KOPT-K1 (cell line): ENCODE measurements around the gene MBD5.

ENCODE experiments used
- H3K27ac ChIP-seq: fragments of 200-600 bp; sonication (generic); 2 replicates; pipeline ENCODE4 v1.5.1; 2016; ENCODE audit warnings: antibody characterized with exemption, mild to moderate bottlenecking, low read depth, low read length; ENCODE audit not compliant: poor library complexity, severe bottlenecking
- H3K36me3 ChIP-seq: fragments of 200-600 bp; sonication (generic); 2 replicates; pipeline ENCODE4 v1.5.1; 2017; ENCODE audit warnings: antibody characterized with exemption, mild to moderate bottlenecking, low read length, moderate library complexity; ENCODE audit not compliant: insufficient read depth
- H3K9me3 ChIP-seq: fragments of 200-600 bp; sonication (generic); 2 replicates; pipeline ENCODE4 v1.5.1; 2017; ENCODE audit warnings: antibody characterized with exemption, low read length, mild to moderate bottlenecking; ENCODE audit not compliant: insufficient read depth, poor library complexity, severe bottlenecking

The MBD5 gene

GRCh38 chr2:148201075-148202004, 180.4 kb downstream of the MBD5 start:
- no peaks in the 10 kb centered on the region for H3K36me3 ChIP-seq
- H3K9me3 ChIP-seq: peaks cover 10% of the 10 kb centered on the region
- no peak overlapping the region for H3K27ac ChIP-seq

DNA sequence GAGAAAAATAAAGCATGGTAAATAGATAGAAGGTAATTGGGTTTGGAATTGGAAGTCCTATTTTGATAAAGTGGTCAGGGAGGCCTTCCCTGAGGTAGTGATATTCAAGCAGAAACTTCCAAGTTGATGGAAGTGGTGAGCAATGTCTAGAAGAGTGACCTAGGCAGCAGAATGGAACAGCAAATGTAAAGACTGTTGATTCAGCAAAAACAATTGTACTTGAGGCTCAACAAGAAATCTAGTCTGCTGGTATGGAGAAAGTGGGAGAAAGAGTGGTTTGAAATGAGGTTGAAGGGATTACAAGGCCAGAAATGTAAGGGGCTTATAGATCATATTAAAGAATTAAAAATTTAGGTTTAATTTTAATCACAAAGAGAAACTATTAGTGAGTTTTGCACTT, 181.3 kb downstream of the MBD5 start:
- Histone ChIP-seq H3K9me3 (peaks cover 10% of the 10 kb centered on the region), H3K36me3 (no peaks in the 10 kb centered on the region), H3K27ac (no peak overlapping the region)

GRCh38 chr2:148207111-148207510, 186.2 kb downstream of the MBD5 start:
- Histone ChIP-seq H3K27ac (no peak overlapping the region), H3K36me3 (no peaks in the 10 kb centered on the region)

GRCh38 chr2:148209603-148210002, 188.7 kb downstream of the MBD5 start:
- Histone ChIP-seq H3K9me3 (no peaks in the 10 kb centered on the region), H3K36me3 (no peaks in the 10 kb centered on the region), H3K27ac (no peak overlapping the region)

More at GRCh38 chr2:148207111-148207510, 186.2 kb downstream of the MBD5 start:
- H3K9me3 ChIP-seq: no peaks in the 10 kb centered on the region

- H3K36me3 ChIP-seq: no peaks in the 10 kb centered on the region
- peaks cover 12% of the 10 kb centered on the region for H3K9me3 ChIP-seq
These were observed 197.6 kb downstream of the MBD5 start for GRCh38 chr2:148218326-148219075.

DNA sequence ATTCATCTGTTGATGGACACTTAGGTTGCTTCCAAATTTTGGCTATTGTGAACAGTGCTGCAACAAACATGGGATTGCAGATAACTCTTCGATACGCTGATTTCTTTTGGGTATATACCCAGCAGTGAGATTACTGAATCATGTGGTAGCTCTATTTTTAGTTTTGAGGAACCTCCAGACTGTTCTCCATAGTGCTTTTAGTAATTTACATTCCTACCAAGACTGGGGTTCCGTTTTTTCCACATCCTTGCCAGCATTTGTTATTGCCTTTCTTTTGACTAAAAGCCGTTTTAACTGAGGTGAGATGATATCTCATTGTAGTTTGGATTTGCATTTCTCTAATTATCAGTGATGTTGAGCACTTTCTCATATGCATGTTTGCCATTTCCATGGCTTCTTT, 200.3 kb downstream of the MBD5 start:
- H3K36me3 ChIP-seq: no peaks in the 10 kb centered on the region
- no peak overlapping the region for H3K27ac ChIP-seq
- peaks cover 12% of the 10 kb centered on the region for H3K9me3 ChIP-seq

More at GRCh38 chr2:148218326-148219075, 197.6 kb downstream of the MBD5 start:
- H3K27ac ChIP-seq: no peak overlapping the region

GRCh38 chr2:148221926-148222325, 201.0 kb downstream of the MBD5 start:
- Histone ChIP-seq H3K27ac (no peak overlapping the region), H3K9me3 (peaks cover 12% of the 10 kb centered on the region), H3K36me3 (no peaks in the 10 kb centered on the region)

GRCh38 chr2:148231858-148232257, 211.0 kb downstream of the MBD5 start:
- Histone ChIP-seq H3K9me3 (peaks cover 13% of the 10 kb centered on the region), H3K36me3 (peaks cover 12% of the 10 kb centered on the region; the same call in 1 of the 2 replicates), H3K27ac (no peak overlapping the region)

DNA sequence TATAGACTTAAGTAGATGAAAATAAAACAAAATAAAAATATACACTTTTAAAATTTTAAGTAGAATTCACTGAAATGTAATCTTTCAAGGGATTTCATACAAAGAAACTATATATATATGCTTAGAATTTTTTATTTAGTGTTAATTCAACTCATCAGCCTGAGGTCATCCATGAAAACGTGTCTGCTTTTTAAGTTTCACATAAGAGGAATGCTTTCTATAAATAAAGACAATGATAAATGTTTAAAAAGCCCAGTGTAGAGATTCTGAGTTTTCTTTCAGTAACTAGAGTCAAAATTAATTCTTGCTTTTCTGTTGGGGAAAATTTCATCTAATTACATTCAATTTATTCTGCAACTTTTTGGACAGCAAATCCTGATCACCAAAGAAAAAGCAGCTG, 213.3 kb downstream of the MBD5 start:
- peaks cover 16% of the 10 kb centered on the region; the same call in 1 of the 2 replicates for H3K36me3 ChIP-seq
- H3K27ac ChIP-seq: no peak overlapping the region
- peaks cover 19% of the 10 kb centered on the region for H3K9me3 ChIP-seq

GRCh38 chr2:148237911-148238310, 217.0 kb downstream of the MBD5 start:
- Histone ChIP-seq H3K9me3 (peaks cover 32% of the 10 kb centered on the region), H3K36me3 (peaks cover 16% of the 10 kb centered on the region; the same call in 1 of the 2 replicates), H3K27ac (no peak overlapping the region)

- Histone ChIP-seq H3K9me3 (peaks cover 32% of the 10 kb centered on the region), H3K27ac (no peak overlapping the region), H3K36me3 (peaks cover 16% of the 10 kb centered on the region; the same call in 1 of the 2 replicates)
These were observed 217.7 kb downstream of the MBD5 start for GRCh38 chr2:148238561-148238960.

DNA sequence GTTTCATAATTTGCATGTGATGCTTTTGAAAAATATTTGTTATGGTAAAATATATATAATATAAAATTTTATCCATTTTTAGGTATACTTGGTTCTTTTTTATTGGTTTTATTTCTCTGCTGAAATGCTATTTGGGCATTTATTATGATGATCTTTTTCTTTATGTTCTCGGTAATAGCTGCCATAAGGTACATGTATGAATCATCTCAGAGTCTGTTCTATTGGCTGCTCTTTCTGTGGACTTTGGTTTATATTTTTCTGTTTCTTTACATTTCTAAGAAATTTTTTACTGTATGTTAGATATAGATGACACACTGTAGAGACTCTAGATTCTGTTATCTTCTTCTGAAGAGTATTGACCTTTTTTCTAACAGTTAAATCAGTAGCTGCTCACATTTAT, 219.9 kb downstream of the MBD5 start:
- Histone ChIP-seq H3K27ac (no peak overlapping the region), H3K36me3 (peaks cover 14% of the 10 kb centered on the region; the same call in 1 of the 2 replicates), H3K9me3 (peaks cover 29% of the 10 kb centered on the region)

DNA sequence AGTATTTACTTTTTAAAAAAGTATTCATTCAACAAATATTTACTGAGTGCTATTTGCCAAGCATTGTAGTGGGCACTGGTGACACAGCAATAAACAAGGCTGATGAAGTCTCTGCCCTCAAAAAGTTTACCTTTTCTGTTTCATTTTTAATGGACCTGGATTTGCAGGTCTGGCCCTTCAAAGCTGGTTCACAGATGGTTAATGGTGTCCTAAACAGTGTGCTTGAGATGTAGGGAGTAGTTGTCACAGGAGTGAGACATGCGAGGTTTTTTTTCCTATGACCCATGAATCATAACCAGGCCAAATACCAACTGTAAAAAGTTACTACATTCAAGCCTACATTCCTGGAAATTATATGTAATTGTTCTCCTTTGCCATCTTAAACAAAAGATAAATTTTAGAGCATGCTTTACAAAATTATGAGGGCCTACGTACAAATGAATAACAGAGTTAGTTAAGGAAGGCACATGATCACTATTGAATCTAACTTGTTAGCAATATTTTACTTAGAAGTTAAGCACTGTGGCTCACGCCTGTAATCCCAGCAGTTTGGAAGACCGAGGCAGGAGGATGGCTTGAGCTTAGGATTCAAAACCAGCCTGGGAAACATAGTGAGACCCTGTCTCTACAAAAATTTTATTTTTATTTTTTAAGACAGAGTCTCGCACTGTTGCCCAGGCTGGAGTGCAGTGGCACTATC, 223.9 kb downstream of the MBD5 start:
- Histone ChIP-seq H3K9me3 (peaks cover 13% of the 10 kb centered on the region), H3K27ac (no peak overlapping the region), H3K36me3 (no peaks in the 10 kb centered on the region)

- H3K27ac ChIP-seq: no peak overlapping the region
- peaks cover 40% of the 10 kb centered on the region for H3K9me3 ChIP-seq
- peaks cover 4% of the 10 kb centered on the region; the same call in 1 of the 2 replicates for H3K36me3 ChIP-seq
These were observed 231.1 kb downstream of the MBD5 start for GRCh38 chr2:148251993-148252392.

DNA sequence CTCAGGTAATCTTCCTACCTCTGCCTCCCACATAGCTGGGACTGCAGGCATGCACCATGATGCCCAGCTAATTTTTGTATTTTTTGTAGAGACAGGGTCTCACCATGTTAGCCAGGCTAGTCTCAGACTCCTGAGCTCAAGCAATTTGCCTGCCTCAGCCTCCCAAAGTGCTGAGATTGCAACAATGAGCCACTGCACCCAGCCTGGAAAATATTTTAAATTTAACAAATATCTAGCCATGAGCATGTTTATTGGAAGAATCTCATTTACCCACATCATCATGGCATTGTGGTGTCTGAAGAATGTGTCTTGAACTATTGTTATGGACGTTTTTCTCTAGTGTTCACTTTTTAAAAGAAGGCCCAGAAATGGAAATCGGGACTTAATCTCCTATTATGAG, 231.8 kb downstream of the MBD5 start:
- peaks cover 46% of the 10 kb centered on the region for H3K9me3 ChIP-seq
- H3K36me3 ChIP-seq: peaks cover 4% of the 10 kb centered on the region; the same call in 1 of the 2 replicates
- H3K27ac ChIP-seq: no peak overlapping the region
